Measurements from ENCODE around the gene XPO5. TPM values are rescaled to one million over a fixed set of nuclear protein-coding genes. Genes with fewer than 3 reads are reported as not detected.
"Not testable (repeated sequence)": the region's sequence is repeated elsewhere in the genome, so short reads cannot be mapped to it uniquely, and the experiment has no call there.

Gene XPO5
- total and polyA plus RNA-seq, 12 donors = 6.9 to 20.1 (median 16.9) TPM

DNA sequence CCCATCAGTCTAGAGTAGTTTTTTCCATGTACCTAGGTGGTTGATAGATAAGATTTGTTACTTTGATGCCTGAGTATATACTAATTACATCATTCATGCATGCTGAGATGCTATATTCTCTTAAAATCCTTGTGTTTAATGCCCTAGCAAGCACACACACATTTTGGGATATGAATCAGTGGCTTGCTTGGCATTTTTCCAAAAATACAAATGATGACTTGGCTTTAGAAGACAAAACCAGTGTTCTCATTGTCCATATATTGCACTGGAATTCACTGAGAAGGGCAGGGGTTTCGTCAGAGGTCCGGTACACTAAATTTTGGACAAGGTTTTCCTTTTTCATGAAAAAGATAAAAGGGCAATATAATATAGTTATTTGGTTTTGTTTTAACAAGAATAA lies 28.3 kb upstream of the XPO5 start:
- 96 to 97% methylated on average over 2 of the region's 2 CpGs for WGBS, 2 donors
- peaks cover 0 to 12% (median 0%) of the 10 kb centered on the region in 9 donors for H3K4me1 ChIP-seq
- H3K27ac ChIP-seq = no peak overlapping the region
- peaks cover 0 to 93% (median 44%) of the 10 kb centered on the region in 9 donors for H3K36me3 ChIP-seq
- intact Hi-C loops (cut with DNase I) = loop anchor here in 3 of 10 donors (10.0 kb wide), 2 partner anchors 471 to 481 kb away; no protein-coding TSS in a partner anchor
- no peak for TF ChIP-seq CTCF (IDR thresholded peaks at IDR 0.05)
- H3K9me3 ChIP-seq = no peaks in the 10 kb centered on the region
- no peak overlapping the region for H3K4me3 ChIP-seq
- no peak for ATAC-seq
- DNase-seq = no peak
- no peaks in the 10 kb centered on the region for H3K27me3 ChIP-seq

- DNase-seq = no peak
- no peak for ATAC-seq
- Histone ChIP-seq H3K27ac (no peak overlapping the region), H3K4me3 (no peak overlapping the region), H3K36me3 (peaks cover 0 to 96% (median 45%) of the 10 kb centered on the region in 9 donors), H3K27me3 (no peaks in the 10 kb centered on the region), H3K9me3 (no peaks in the 10 kb centered on the region), H3K4me1 (no peaks in the 10 kb centered on the region)
- TF ChIP-seq CTCF (IDR thresholded peaks at IDR 0.05) = no peak
- 95 to 99% methylated on average over 2 of the region's 2 CpGs for WGBS, 2 donors
- intact Hi-C loops (cut with DNase I) = loop anchor here in 3 of 10 donors (10.0 kb wide), 2 partner anchors 474 to 484 kb away; no protein-coding TSS in a partner anchor
These were observed 24.8 kb upstream of the XPO5 start for GRCh38 chr6:43600595-43600994.

DNA sequence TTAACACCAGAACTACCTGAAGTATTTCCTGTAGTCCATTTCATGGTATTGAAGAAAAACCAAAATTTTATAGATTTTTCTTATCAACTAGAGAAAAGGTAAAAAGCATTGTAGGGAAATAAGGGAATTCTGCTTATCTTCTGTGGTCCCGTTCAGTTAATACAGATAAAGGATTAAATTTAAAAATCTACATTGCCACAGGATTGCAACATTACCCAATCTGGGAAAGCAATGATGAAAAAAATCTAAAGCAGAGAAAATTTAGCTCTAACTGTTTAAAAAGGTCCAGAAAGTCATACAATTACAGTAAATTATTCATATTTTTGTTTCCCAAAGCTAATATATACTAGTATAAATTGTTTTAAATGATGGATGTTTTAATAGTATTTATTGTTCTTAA lies 18.1 kb upstream of the XPO5 start:
- no peaks in the 10 kb centered on the region for H3K9me3 ChIP-seq
- H3K4me1 ChIP-seq = no peaks in the 10 kb centered on the region
- TF ChIP-seq CTCF (IDR thresholded peaks at IDR 0.05) = no peak
- peaks cover 0 to 81% (median 8%) of the 10 kb centered on the region in 9 donors for H3K36me3 ChIP-seq
- H3K27ac ChIP-seq = no peak overlapping the region
- no peak overlapping the region for H3K4me3 ChIP-seq
- intact Hi-C loops (cut with DNase I) = no loop called here
- H3K27me3 ChIP-seq = no peaks in the 10 kb centered on the region
- no peak for ATAC-seq
- 77 to 88% methylated on average over 1 of the region's 1 CpG for WGBS, 2 donors
- no peak for DNase-seq

DNA sequence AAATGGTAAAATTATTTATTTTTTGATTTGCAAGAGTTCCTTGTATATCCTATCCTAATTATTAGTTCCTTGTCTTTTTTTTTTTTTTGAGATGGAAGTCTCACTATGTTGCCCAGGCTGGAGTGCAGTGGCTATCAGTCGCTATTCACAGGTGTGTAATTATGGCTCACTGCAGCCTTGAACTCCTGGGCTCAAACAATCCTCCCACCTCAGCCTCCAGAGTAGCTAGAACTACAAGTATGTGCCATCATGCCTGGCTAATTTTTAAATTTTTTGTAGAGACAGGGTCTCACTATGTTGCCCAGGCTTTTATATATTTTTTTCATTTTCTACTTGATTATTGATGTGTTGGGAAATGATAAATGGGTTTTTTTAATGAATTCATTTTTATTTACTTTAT lies 13.7 kb upstream of the XPO5 start:
- DNase-seq; H3K9me3 ChIP-seq; ATAC-seq; H3K4me1 ChIP-seq; H3K27me3 ChIP-seq; intact Hi-C loops (cut with DNase I); H3K27ac ChIP-seq; H3K4me3 ChIP-seq: not testable (repeated sequence)
- WGBS, 2 donors = 92 to 100% methylated on average over 1 of the region's 1 CpG
- peaks cover 0 to 90% (median 20%) of the 10 kb centered on the region in 9 donors for H3K36me3 ChIP-seq

- H3K9me3 ChIP-seq = no peaks in the 10 kb centered on the region
- H3K36me3 ChIP-seq = peaks cover 0 to 100% (median 33%) of the 10 kb centered on the region in 9 donors
- intact Hi-C loops (cut with DNase I) = no loop called here
- ATAC-seq (no peak), DNase-seq (no peak)
- H3K4me1 ChIP-seq = no peaks in the 10 kb centered on the region
- TF ChIP-seq CTCF (IDR thresholded peaks at IDR 0.05) = no peak
- H3K27me3 ChIP-seq = no peaks in the 10 kb centered on the region
- no peak overlapping the region for H3K4me3 ChIP-seq
- H3K27ac ChIP-seq = no peak overlapping the region
- WGBS, 2 donors = 97 to 98% methylated on average over 5 of the region's 5 CpGs
These were observed 12.4 kb upstream of the XPO5 start for GRCh38 chr6:43588194-43588593.
